Lower lobe of right lung (tissue), 2 donors: ENCODE results near the gene CENPO. TPM values are rescaled to one million over a fixed set of nuclear protein-coding genes. Genes with fewer than 3 reads are reported as not detected.

Source experiments
- ATAC-seq, 2 donors: fragments of 200-7000 bp; cut with Tn5 transposase; one replicate each; pipeline ENCODE4 v1.9.1; 2020 to 2022; ENCODE audit warnings: mild to moderate bottlenecking in 2 of 2, moderate library complexity in 2 of 2
- DNase-seq: peaks from one replicate; pipeline ENCODE4 v3.0.0-alpha.2; 2020
- H3K27ac ChIP-seq: fragments of 200-600 bp; one replicate; pipeline ENCODE4 v1.8.0; 2022
- H3K27me3 ChIP-seq: fragments of 200-600 bp; one replicate; pipeline ENCODE4 v1.8.0; 2022; ENCODE audit warnings: low read depth
- H3K36me3 ChIP-seq: fragments of 200-600 bp; one replicate; pipeline ENCODE4 v1.8.0; 2022; ENCODE audit warnings: mild to moderate bottlenecking
- H3K4me1 ChIP-seq: fragments of 200-600 bp; one replicate; pipeline ENCODE4 v1.8.0; 2022
- H3K4me3 ChIP-seq: fragments of 200-600 bp; one replicate; pipeline ENCODE4 v1.8.0; 2022; ENCODE audit warnings: mild to moderate bottlenecking
- H3K9me3 ChIP-seq: fragments of 200-600 bp; one replicate; pipeline ENCODE4 v1.8.0; 2022
- CTCF ChIP-seq: fragments of 200-600 bp; IDR thresholded peaks from one replicate; pipeline ENCODE4 v1.8.0; 2022; ENCODE audit warnings: antibody characterized with exemption, mild to moderate bottlenecking
- intact Hi-C: fragments of 100-400 bp; cut with DNase I; formaldehyde crosslinking; loops from one replicate; pipeline ENCODE4 v1.11.0; 2022
- total RNA-seq: library from RNA; stranded (reverse); fragmentation: NEBNext Ultra II Directional; extraction: Animal tissue kit (Norgen Biotek cat#: 25700); gene quantifications from one replicate; pipeline ENCODE4 v1.2.1, GENCODE V29; 2021
- donor health status: DM: no; HTN: yes; CAD: no; lungs with severe emphysema.

CENPO gene
- total RNA-seq, 1 donor from 2014 or later, result 5.3 TPM

- no peak overlapping the region for H3K4me3 ChIP-seq
- peaks cover 6% of the 10 kb centered on the region for H3K36me3 ChIP-seq
- no peaks in the 10 kb centered on the region for H3K27me3 ChIP-seq
- intact Hi-C loops, result loop anchor here (5.0 kb wide), 1 partner anchor 420 kb away; no protein-coding TSS in a partner anchor
- peak; percentile 92 for TF ChIP-seq CTCF
- peaks cover 11% of the 10 kb centered on the region for H3K4me1 ChIP-seq
- no peak overlapping the region for H3K27ac ChIP-seq
- DNase-seq (peak; percentile 73), ATAC-seq (peak; percentile 89 to 93)
- H3K9me3 ChIP-seq, result no peaks in the 10 kb centered on the region
Observed at GRCh38 chr2:24827321-24828237, 34.4 kb downstream of the CENPO start.

GRCh38 chr2:24828238-24828996 is 35.2 kb downstream of the CENPO start:
- DNase-seq (no peak), ATAC-seq (no peak)
- intact Hi-C loops, result loop anchor here (5.0 kb wide), 1 partner anchor 421 kb away; no protein-coding TSS in a partner anchor
- H3K4me1 ChIP-seq, result peaks cover 11% of the 10 kb centered on the region
- no peak overlapping the region for H3K4me3 ChIP-seq
- no peak overlapping the region for H3K27ac ChIP-seq
- no peaks in the 10 kb centered on the region for H3K9me3 ChIP-seq
- no peak for TF ChIP-seq CTCF
- H3K36me3 ChIP-seq, result no peaks in the 10 kb centered on the region
- H3K27me3 ChIP-seq, result no peaks in the 10 kb centered on the region

GRCh38 chr2:24830351-24830750 is 37.1 kb downstream of the CENPO start:
- Histone ChIP-seq H3K27me3 (no peaks in the 10 kb centered on the region), H3K27ac (no peak overlapping the region), H3K4me1 (peaks cover 11% of the 10 kb centered on the region), H3K9me3 (no peaks in the 10 kb centered on the region), H3K4me3 (no peak overlapping the region), H3K36me3 (peaks cover 5% of the 10 kb centered on the region)
- DNase-seq (no peak), ATAC-seq (no peak)
- no peak for TF ChIP-seq CTCF
- intact Hi-C loops, result no loop called here

- Histone ChIP-seq H3K36me3 (peaks cover 5% of the 10 kb centered on the region), H3K4me1 (peaks cover 11% of the 10 kb centered on the region), H3K4me3 (no peak overlapping the region), H3K27me3 (no peaks in the 10 kb centered on the region), H3K9me3 (no peaks in the 10 kb centered on the region), H3K27ac (no peak overlapping the region)
- ATAC-seq, result no peak
- no peak for DNase-seq
- intact Hi-C loops, result no loop called here
- no peak for TF ChIP-seq CTCF
Observed at GRCh38 chr2:24830786-24831185, 37.6 kb downstream of the CENPO start.

GRCh38 chr2:24831221-24832072 is 38.2 kb downstream of the CENPO start:
- H3K36me3 ChIP-seq, result peaks cover 5% of the 10 kb centered on the region
- DNase-seq, result no peak
- intact Hi-C loops, result no loop called here
- ATAC-seq, result no peak
- H3K27ac ChIP-seq, result no peak overlapping the region
- peaks cover 11% of the 10 kb centered on the region for H3K4me1 ChIP-seq
- TF ChIP-seq CTCF, result no peak
- H3K9me3 ChIP-seq, result no peaks in the 10 kb centered on the region
- no peaks in the 10 kb centered on the region for H3K27me3 ChIP-seq
- no peak overlapping the region for H3K4me3 ChIP-seq
